HG02678 (cell line): Measurements from ENCODE around the gene P4HA1.
A peak's percentile ranks its signal among the peaks of the same experiment; 100 is the strongest.

ENCODE experiments used
- ATAC-seq: cut with Tn5 transposase; IDR thresholded peaks from one replicate; pipeline ENCODE4 v1.9.1; 2021; ENCODE audit warnings: mild to moderate bottlenecking, moderate library complexity; ENCODE audit not compliant: unreplicated experiment

The P4HA1 gene

DNA sequence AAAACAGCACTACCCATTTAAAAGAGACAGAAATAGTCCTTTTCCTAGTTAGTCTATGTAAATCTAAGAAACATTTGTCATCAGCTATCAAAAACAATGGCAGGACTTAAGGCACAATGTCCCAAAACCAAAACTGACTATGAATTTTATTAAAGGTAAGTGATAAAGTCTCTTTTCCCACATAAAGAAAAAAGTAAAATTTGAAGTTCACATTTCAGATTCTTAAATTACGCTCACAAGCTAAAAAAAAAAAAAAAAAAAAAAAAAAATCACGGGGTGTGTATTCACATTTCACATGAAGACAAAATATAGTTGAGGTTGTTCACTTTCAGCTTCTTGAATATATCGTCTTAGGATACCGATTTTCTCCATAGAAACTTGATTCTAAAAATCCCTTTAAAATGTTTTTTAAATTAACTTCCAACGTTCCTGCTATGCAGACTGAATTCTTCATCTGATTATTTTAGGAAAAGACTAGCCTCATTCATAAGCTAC, 1.6 kb downstream of the P4HA1 start:
- no peak for ATAC-seq

DNA sequence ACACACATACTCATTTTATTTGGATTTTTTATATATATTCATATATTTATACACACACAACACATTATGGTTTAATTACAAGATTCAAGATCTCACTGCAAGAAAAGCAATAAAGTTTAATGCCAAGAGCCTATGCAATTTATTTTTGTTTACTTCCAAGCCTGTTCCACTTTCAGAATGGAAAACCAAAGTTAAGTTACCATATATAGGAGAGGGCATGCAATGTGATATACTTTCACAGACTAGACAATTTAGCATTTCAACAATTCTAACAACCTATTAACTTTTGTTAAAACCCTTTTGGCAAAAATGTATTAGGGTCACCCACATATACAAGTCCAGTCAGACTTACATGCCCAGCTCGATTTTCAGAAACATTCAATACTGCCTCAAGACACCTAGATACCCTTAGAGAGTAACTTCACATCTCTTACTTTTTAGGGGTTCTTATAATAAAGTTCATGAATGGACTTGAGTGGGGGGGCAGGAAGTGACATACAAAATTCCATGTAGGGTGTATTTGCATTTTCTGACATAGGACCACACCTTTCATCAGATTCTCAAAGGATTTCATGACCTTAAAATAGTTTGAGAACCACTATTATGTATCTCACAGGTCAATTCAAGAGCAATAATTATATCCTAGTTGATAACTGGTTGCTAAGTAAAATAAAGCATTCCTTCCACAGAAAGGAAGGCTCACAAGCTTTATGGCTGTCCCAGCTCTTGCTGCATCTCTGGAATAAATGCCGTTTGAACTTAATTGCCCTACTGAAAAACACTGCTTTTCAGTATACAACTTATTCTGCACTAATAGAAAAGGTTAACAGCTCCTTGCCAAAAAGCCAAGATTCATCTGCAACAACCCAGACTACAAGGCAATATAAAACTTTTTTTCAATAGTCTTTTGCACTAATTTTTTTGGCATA, 2.5 kb downstream of the P4HA1 start:
- no peak for ATAC-seq

DNA sequence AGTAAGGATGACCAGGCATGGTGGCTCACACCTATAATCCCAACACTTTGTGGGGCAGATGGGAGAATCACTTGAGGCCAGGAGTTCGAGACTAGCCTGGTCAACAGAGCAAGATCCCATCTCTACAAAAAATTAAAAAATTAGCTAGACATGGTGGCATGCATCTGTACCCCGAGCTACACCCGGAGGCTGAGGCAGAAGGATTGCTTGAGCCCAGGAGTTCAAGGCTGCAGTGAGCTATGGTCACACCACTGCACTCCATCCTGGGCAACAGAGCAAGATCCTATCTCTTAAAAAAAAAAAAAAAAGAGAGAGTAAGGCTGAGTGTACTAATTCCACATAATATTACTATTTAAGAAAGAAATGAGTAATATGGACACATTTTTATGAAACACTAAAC, 3.8 kb downstream of the P4HA1 start:
- no peak for ATAC-seq

GRCh38 chr10:73088304-73088703, 8.4 kb downstream of the P4HA1 start:
- no peak for ATAC-seq

GRCh38 chr10:73086816-73087215, 9.8 kb downstream of the P4HA1 start:
- no peak for ATAC-seq

- no peak for ATAC-seq
Observed at GRCh38 chr10:73084209-73084608, 12.5 kb downstream of the P4HA1 start.

- ATAC-seq, result no peak
Observed at GRCh38 chr10:73083221-73083620, 13.4 kb downstream of the P4HA1 start.

GRCh38 chr10:73079779-73080541, 16.7 kb downstream of the P4HA1 start:
- peak; percentile 74 for ATAC-seq

DNA sequence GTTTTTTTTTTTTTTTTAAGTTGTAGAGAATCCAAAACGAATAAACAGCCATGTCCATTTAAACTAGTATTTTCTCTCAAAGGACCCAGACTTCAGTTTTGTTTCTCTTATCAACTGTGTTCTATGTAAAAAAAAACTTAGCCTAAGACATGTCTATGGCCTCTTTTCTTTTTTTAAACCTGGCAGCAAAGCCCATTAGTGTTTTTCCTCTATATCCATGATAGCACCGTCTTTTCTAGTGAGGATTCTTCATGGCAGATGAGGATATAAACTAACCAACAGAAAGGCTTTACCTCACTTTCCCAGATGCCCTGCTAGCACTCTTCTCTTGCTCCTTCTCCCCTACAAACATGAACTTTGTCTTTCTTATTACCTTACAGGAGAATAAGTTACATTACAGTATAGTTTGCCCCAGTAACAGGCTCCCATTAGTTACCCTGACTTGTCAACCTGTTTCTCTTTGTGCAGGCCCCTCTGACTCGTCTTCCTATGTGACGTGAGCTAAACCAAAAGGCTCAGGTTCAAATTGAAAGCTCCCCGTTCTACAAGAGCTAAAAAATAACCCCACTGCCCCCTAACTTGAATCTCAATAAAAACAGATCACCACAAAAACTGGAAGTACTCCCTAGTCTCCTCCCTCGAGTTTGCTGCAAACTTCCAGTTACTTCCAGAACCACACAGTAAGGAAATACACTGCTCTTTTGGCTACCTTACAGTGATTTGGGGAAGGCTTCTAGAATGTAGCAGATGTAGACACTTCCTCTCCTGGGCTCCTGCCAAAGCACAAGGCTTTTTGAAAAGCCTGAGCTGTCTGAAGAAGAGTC, 20.1 kb downstream of the P4HA1 start:
- ATAC-seq, result peak; percentile 46

DNA sequence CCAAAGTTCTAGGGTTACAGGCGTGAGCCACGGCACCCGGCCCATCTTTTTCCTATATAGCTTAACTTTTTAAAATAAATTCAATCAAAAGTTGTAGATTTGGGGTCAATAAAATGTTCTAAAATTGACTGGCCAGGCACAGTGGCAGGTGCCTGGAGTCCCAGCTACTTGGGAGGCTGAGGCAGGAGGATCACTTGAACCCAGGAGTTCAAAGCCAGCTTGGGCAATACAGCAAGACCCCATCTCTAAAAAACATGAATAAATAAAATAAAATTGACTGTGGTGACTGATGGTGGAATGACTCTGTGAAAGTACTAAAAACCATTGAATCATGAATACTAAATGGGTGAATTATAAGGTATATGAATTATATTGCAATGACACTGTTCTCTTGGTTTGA, 20.8 kb downstream of the P4HA1 start:
- ATAC-seq, result no peak

GRCh38 chr10:73073627-73074026, 23.0 kb downstream of the P4HA1 start:
- ATAC-seq, result no peak

DNA sequence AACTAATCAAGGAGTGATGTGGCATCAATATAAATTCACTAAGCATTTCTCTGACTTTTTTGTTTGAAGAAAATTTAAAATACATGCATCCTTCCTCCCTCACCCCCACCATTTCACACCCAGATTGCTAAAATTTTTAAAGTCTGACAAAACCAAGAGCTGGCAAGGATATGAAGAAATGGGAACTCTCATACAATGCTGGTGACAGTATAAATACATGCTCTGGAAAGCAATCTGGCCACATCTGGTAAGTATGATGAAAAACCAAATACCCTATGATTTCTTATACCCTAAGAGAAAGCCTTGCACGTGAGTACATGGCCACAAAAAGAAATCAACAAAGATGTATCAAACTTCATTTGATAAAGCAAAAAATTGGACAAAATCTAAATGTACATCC, 31.2 kb downstream of the P4HA1 start:
- ATAC-seq, result no peak

DNA sequence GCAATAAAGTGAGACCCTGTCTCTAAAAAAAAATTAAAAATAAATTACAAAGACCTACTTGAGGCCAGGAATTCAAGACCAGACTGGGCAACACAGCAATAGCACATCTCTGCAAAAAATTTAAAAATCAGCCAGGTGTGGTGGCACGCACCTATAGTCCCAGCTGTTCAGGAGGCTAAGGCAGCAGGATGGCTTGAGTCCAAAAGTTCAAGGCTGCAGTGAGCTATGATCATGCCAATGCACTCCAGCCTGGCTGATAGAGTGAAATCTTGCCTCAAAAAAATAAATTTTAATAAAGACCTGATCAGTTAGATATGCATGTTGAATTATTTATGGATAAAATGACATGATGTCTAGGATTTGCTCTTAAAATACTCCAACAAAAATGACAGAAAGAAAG, 34.9 kb downstream of the P4HA1 start:
- no peak for ATAC-seq

DNA sequence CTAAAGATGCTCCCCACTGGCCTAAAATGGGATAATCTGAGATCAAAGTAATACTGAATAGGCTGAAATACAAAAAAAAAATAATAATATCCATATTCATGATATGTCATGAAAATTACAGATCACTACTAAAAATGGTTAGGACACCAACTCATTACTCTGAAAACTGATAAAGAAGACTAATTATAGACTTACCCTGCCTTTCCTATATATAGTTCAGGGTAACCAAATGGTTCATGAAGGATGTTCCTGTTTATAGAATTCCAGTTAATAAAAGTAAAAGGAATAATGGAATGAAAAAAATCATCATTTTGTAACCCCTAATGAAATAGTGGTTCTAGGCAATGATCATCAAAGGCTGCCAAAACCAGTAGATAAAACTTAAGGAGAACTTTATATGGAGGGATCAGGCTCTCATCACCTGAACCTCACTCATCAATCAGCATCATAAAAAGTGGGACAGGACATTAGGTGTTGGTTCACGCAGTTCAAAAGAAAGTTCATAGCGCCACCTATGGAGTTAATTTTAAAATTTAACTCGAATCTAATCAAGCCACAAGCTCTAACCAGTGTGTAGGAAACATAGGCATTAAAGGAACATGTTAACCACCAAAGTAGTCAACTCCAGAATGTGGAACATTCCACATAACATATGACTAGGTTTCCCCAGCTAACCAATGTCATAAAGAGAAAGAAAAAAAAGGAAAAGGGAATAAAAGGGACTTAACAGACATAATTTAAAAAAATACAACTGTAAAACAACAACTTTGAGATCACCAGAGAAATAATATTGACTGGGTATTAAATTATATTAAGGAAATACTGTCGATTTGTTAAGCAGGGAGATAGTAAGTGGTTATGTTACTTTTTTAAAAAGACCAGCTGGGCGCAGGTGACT, 35.7 kb downstream of the P4HA1 start:
- ATAC-seq, result no peak

DNA sequence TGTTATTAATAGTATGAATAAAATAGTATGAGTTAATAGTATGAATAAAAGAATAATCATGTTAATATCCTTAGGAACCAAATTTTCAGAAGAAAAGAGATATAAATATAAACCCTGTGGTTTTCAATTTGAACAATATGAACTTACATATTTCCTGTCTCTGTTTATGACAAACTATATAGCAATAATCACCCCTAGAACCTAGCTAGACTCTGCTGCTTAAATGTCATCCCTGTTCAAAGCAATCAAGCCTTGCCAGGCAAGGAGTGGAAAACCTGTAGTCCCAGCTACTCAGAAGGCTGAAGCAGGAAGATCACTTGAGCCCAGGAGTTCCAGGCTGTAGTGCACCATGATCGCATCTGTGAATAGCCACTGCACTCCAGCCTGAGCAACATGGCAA, 36.5 kb downstream of the P4HA1 start:
- no peak for ATAC-seq

DNA sequence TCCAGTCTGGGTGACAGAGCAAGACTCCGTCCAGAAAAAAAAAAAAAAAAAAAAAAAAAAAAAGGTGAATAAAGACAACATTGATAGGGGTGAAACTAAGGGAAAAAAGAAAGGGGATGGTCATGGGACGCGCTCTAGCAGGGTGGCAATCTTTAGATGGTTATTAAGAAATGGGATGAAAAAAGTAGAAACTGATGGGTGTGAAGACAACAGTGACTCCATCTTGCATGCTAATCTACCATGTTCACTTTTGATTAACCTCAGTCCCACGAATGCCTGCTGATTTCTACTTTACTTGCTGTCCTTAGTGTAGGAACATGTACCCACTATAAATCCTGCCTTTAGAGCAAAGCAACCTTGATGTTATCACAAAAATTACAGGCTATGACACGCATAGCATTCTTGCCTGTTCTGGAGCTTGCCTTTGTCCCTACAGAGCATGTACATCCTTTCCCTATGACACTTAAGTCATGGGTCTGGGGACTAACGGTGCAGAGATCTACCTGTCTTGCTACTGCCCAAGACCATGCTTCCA, 38.5 kb downstream of the P4HA1 start:
- ATAC-seq, result no peak

GRCh38 chr10:73054286-73054685, 42.4 kb downstream of the P4HA1 start:
- ATAC-seq, result peak; percentile 94

DNA sequence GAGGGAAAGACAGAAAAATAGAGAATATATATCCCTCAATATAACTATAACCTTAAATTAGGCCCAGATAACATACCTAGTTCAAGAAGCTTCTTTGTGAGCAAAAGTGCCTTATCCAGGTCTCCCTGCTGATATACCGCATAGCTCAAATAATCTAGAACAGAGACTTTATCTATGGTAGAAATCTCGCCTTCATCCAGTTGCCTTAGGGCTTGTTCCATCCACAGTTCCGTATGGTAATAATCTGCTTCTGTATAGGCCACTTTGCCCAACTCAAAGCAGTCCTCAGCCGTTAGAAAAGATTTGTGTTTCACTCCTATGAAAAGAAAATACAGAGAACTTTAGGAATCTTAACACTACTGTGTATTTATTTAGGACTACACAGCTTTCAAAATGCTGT, 43.4 kb downstream of the P4HA1 start:
- ATAC-seq, result no peak

GRCh38 chr10:73044378-73045285, 52.0 kb downstream of the P4HA1 start:
- no peak for ATAC-seq
